Middle frontal gyrus (tissue), 1 donor: ENCODE data around the gene CPA5.

Source experiments
- DNase-seq: peaks from one replicate; pipeline ENCODE4 v3.0.0-alpha.2; 2015; ENCODE audit warnings: low spot score; ENCODE audit errors: extremely low spot score

The CPA5 gene

GRCh38 chr7:130395421-130395820 is 50.8 kb downstream of the CPA5 start:
- no peak for DNase-seq

GRCh38 chr7:130396109-130396508 is 51.5 kb downstream of the CPA5 start:
- no peak for DNase-seq

GRCh38 chr7:130397051-130397757 is 52.6 kb downstream of the CPA5 start:
- DNase-seq, result no peak

GRCh38 chr7:130397758-130398073 is 53.1 kb downstream of the CPA5 start:
- no peak for DNase-seq

- no peak for DNase-seq
Observed at GRCh38 chr7:130398526-130399090, 54.0 kb downstream of the CPA5 start.

- no peak for DNase-seq
Observed at GRCh38 chr7:130400120-130400572, 55.5 kb downstream of the CPA5 start.

- no peak for DNase-seq
Observed at GRCh38 chr7:130401101-130401500, 56.5 kb downstream of the CPA5 start.

- no peak for DNase-seq
Observed at GRCh38 chr7:130401578-130401977, 57.0 kb downstream of the CPA5 start.

GRCh38 chr7:130405003-130405402 is 60.4 kb downstream of the CPA5 start:
- no peak for DNase-seq

- DNase-seq, result no peak
Observed at GRCh38 chr7:130409067-130409711, 64.6 kb downstream of the CPA5 start.

- DNase-seq, result no peak
Observed at GRCh38 chr7:130409712-130410072, 65.1 kb downstream of the CPA5 start.

- no peak for DNase-seq
Observed at GRCh38 chr7:130410868-130411541, 66.4 kb downstream of the CPA5 start.

- no peak for DNase-seq
Observed at GRCh38 chr7:130413201-130413600, 68.6 kb downstream of the CPA5 start.

- no peak for DNase-seq
Observed at GRCh38 chr7:130415006-130415405, 70.4 kb downstream of the CPA5 start.

GRCh38 chr7:130417213-130417612 is 72.6 kb downstream of the CPA5 start:
- DNase-seq, result no peak

GRCh38 chr7:130418306-130418705 is 73.7 kb downstream of the CPA5 start:
- DNase-seq, result no peak
